Gastroesophageal sphincter (tissue), 4 donors: ENCODE measurements around the gene MRPL14. TPM values are rescaled to one million over a fixed set of nuclear protein-coding genes. Genes with fewer than 3 reads are reported as not detected.

Source experiments
- ATAC-seq: fragments of 150-250 bp; one replicate; pipeline ENCODE4 v1.9.1; 2016; ENCODE audit warnings: mild to moderate bottlenecking, moderate library complexity
- H3K27ac ChIP-seq, 4 donors: fragments of 200-600 bp; sonication (generic) in 3 of 4; 1 replicate in 3 of 4; 2 replicates in 1 of 4; pipeline ENCODE4 v1.5.1; 2016 to 2019
- H3K27me3 ChIP-seq: fragments of 200-600 bp; sonication (generic); one replicate; pipeline ENCODE4 v1.5.1; 2019
- H3K36me3 ChIP-seq, 2 donors: fragments of 200-600 bp; sonication (generic); one replicate each; pipeline ENCODE4 v1.5.1; 2019; ENCODE audit warnings: control low read depth in 1 of 2
- H3K4me1 ChIP-seq, 3 donors: fragments of 200-600 bp; sonication (generic); 1 replicate in 2 of 3; 2 replicates in 1 of 3; pipeline ENCODE4 v1.5.1; 2016 to 2019; ENCODE audit warnings: control low read depth in 2 of 3
- H3K4me3 ChIP-seq, 2 donors: fragments of 200-600 bp; sonication (generic); one replicate each; pipeline ENCODE4 v1.5.1; 2019; ENCODE audit warnings: mild to moderate bottlenecking in 1 of 2, moderate library complexity in 1 of 2
- H3K9me3 ChIP-seq, 3 donors: fragments of 200-600 bp; sonication (generic); one replicate each; pipeline ENCODE4 v1.5.1; 2017 to 2019; ENCODE audit warnings: control low read depth in 2 of 3
- CTCF ChIP-seq, 4 experiments: fragments of 200-600 bp in 2 of 4; fragments of 450-650 bp in 2 of 4; sonication (generic) in 1 of 4; IDR thresholded peaks; one replicate each; pipeline ENCODE4 v1.5.1; 2017 to 2019; ENCODE audit warnings: antibody characterized with exemption in 4 of 4, mild to moderate bottlenecking in 2 of 4, moderate library complexity in 2 of 4
- EP300 ChIP-seq: sonication (generic); formaldehyde crosslinking; IDR thresholded peaks from one replicate; pipeline ENCODE4 v1.6.1; 2017; ENCODE audit warnings: antibody characterized with exemption, mild to moderate bottlenecking
- POLR2A ChIP-seq, 2 donors: fragments of 450-650 bp; IDR thresholded peaks; one replicate each; pipeline ENCODE4 v1.6.1; 2017; ENCODE audit warnings: antibody characterized with exemption in 2 of 2, mild to moderate bottlenecking in 2 of 2, moderate library complexity in 1 of 2
- POLR2AphosphoS5 ChIP-seq: sonication (generic); formaldehyde crosslinking; IDR thresholded peaks from one replicate; pipeline ENCODE4 v1.6.1; 2017; ENCODE audit warnings: antibody characterized with exemption
- WGBS, 2 donors: methylation state at CpG; one replicate each; pipeline ENCODE4 v1.1.5; 2018; ENCODE audit warnings: low coverage in 1 of 2; 5-methylcytosine and 5-hydroxymethylcytosine counted together
- total RNA-seq, 4 donors: library from RNA; depleted of rRNA; stranded (reverse); fragments of >200 nt; gene quantifications; one replicate each; pipeline ENCODE4 v1.1.0, GENCODE V29; 2016

MRPL14 gene
- total RNA-seq, 4 donors from 2014 or later, result 31.6 to 40.5 (median 35.8) TPM

GRCh38 chr6:44110966-44111365 is 16.3 kb downstream of the MRPL14 start:
- TF ChIP-seq CTCF (IDR thresholded peaks at IDR 0.05) (no peak), EP300 (no peak), POLR2AphosphoS5 (no peak), POLR2A (IDR thresholded peaks at IDR 0.05) (no peak)
- H3K36me3 ChIP-seq, result peaks cover 0 to 94% of the 10 kb centered on the region in 2 donors
- no peaks in the 10 kb centered on the region for H3K27me3 ChIP-seq
- no peaks in the 10 kb centered on the region for H3K9me3 ChIP-seq
- H3K27ac ChIP-seq, result no peak overlapping the region
- ATAC-seq, result no peak
- 82 to 89% methylated on average over 2 to 3 of the region's 3 CpGs for WGBS, 2 donors
- peaks cover 0 to 2% (median 0%) of the 10 kb centered on the region in 3 donors for H3K4me1 ChIP-seq
- no peak overlapping the region for H3K4me3 ChIP-seq

- Histone ChIP-seq H3K9me3 (no peaks in the 10 kb centered on the region), H3K4me3 (no peak overlapping the region), H3K36me3 (peaks cover 0 to 87% of the 10 kb centered on the region in 2 donors), H3K27ac (peak overlapping the region in 1 of 4 donors; percentile 5), H3K27me3 (no peaks in the 10 kb centered on the region), H3K4me1 (peaks cover 0 to 10% (median 0%) of the 10 kb centered on the region in 3 donors)
- WGBS, 2 donors, result 65 to 88% methylated on average over 1 to 6 of the region's 6 CpGs
- no peak for ATAC-seq
- TF ChIP-seq CTCF (IDR thresholded peaks at IDR 0.05), result no peak
- TF ChIP-seq POLR2AphosphoS5, result no peak
- no peak for TF ChIP-seq POLR2A (IDR thresholded peaks at IDR 0.05)
- TF ChIP-seq EP300, result no peak
Observed at GRCh38 chr6:44110005-44110676, 17.1 kb downstream of the MRPL14 start.

- ATAC-seq, result no peak
- TF ChIP-seq POLR2A (IDR thresholded peaks at IDR 0.05), result no peak
- TF ChIP-seq POLR2AphosphoS5, result no peak
- TF ChIP-seq CTCF (IDR thresholded peaks at IDR 0.05), result no peak
- TF ChIP-seq EP300, result no peak
- Histone ChIP-seq H3K9me3 (no peaks in the 10 kb centered on the region), H3K4me1 (peaks cover 0 to 18% (median 4%) of the 10 kb centered on the region in 3 donors), H3K27ac (no peak overlapping the region), H3K4me3 (no peak overlapping the region), H3K36me3 (peaks cover 0 to 82% of the 10 kb centered on the region in 2 donors), H3K27me3 (no peaks in the 10 kb centered on the region)
- WGBS, 2 donors, result 75 to 88% methylated on average over 9 of the region's 10 CpGs
Observed at GRCh38 chr6:44109212-44109611, 18.0 kb downstream of the MRPL14 start.

GRCh38 chr6:44108471-44108870 is 18.8 kb downstream of the MRPL14 start:
- 50 to 100% methylated on average over 1 of the region's 1 CpG for WGBS, 2 donors
- TF ChIP-seq EP300, result no peak
- no peak for TF ChIP-seq POLR2A (IDR thresholded peaks at IDR 0.05)
- no peak for TF ChIP-seq CTCF (IDR thresholded peaks at IDR 0.05)
- TF ChIP-seq POLR2AphosphoS5, result no peak
- Histone ChIP-seq H3K4me1 (peaks cover 0 to 24% (median 4%) of the 10 kb centered on the region in 3 donors), H3K27ac (no peak overlapping the region), H3K9me3 (no peaks in the 10 kb centered on the region), H3K36me3 (peaks cover 0 to 82% of the 10 kb centered on the region in 2 donors), H3K27me3 (no peaks in the 10 kb centered on the region), H3K4me3 (no peak overlapping the region)
- no peak for ATAC-seq

- TF ChIP-seq POLR2A (IDR thresholded peaks at IDR 0.05) (no peak), CTCF (IDR thresholded peaks at IDR 0.05) (no peak), POLR2AphosphoS5 (no peak), EP300 (no peak)
- no peaks in the 10 kb centered on the region for H3K9me3 ChIP-seq
- peaks cover 0 to 24% (median 4%) of the 10 kb centered on the region in 3 donors for H3K4me1 ChIP-seq
- no peaks in the 10 kb centered on the region for H3K27me3 ChIP-seq
- no peak for ATAC-seq
- WGBS, 2 donors, result 100% methylated on average over 1 to 2 of the region's 5 CpGs
- H3K4me3 ChIP-seq, result no peak overlapping the region
- no peak overlapping the region for H3K27ac ChIP-seq
- H3K36me3 ChIP-seq, result peaks cover 0 to 71% of the 10 kb centered on the region in 2 donors
Observed at GRCh38 chr6:44107017-44107416, 20.2 kb downstream of the MRPL14 start.
